ENCODE results near the gene RASSF8. TPM values are rescaled to one million over a fixed set of nuclear protein-coding genes. Genes with fewer than 3 reads are reported as not detected.

Gene RASSF8
- total and polyA plus RNA-seq, 8 donors = 3.7 to 66.8 (median 10.5) TPM

DNA sequence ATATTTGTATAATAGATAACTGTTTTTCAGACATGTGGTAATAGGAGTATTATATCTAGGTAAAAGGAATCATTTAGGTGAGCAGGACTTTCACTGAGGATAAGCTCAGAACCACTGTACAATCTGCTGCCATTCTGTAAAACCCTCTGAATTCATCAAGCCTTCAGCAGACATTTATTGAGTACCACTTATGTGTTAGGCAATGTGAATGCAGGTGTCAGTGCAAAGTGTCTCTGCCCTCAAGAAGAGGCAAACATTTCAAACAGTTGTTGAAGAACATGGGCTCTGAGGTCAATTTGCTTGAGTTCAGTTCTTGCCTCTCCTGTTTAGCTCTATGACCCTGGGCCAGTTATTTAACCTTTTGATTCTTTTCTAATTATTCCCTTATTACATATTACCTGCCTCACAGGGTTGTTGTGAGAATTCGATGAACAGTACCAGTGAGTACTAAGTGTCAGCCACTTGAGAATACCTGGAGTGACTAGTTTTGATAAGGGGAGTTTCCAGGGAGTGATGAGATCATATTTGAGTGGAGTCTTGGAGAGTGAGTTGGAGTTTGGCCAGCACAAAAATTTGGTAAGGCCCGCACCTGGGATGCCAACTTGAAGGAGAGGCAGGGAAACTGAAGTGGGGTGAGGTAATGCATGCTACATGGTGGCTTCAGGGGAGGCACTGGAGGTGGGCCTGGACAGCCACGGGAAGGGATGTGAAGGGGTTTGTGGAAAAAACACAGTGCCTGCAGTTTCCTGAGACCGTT lies 33.7 kb downstream of the RASSF8 start:
- no peaks in the 10 kb centered on the region for H3K9me3 ChIP-seq
- peak overlapping the region in 1 of 5 donors; percentile 71 for H3K27ac ChIP-seq
- H3K36me3 ChIP-seq = no peaks in the 10 kb centered on the region
- TF ChIP-seq EP300 (IDR thresholded peaks at IDR 0.05) (no peak), POLR2AphosphoS5 (IDR thresholded peaks at IDR 0.05) (no peak), POLR2A (IDR thresholded peaks at IDR 0.05) (no peak), CTCF (IDR thresholded peaks at IDR 0.05) (no peak)
- peaks cover 0 to 61% (median 23%) of the 10 kb centered on the region in 4 donors for H3K4me1 ChIP-seq
- no peak overlapping the region for H3K4me3 ChIP-seq
- intact Hi-C loops (cut with DNase I; ENCODE audit: low total_unique reads) = no loop called here
- 64 to 76% (median 66%) methylated on average over 4 of the region's 4 CpGs for WGBS, 5 donors
- no peaks in the 10 kb centered on the region for H3K27me3 ChIP-seq
- no peak for DNase-seq

- intact Hi-C loops (cut with DNase I; ENCODE audit: low total_unique reads) = no loop called here
- Histone ChIP-seq H3K36me3 (no peaks in the 10 kb centered on the region), H3K9me3 (no peaks in the 10 kb centered on the region), H3K27me3 (no peaks in the 10 kb centered on the region), H3K4me3 (no peak overlapping the region), H3K4me1 (peaks cover 0 to 58% (median 23%) of the 10 kb centered on the region in 4 donors), H3K27ac (peak overlapping the region in 3 of 5 donors; percentile 53 to 71 (median 62))
- 83 to 94% (median 88%) methylated on average over 3 of the region's 3 CpGs for WGBS, 5 donors
- no peak for DNase-seq
- TF ChIP-seq EP300 (IDR thresholded peaks at IDR 0.05) (no peak), POLR2AphosphoS5 (IDR thresholded peaks at IDR 0.05) (no peak), POLR2A (IDR thresholded peaks at IDR 0.05) (no peak), CTCF (IDR thresholded peaks at IDR 0.05) (no peak)
Observed at GRCh38 chr12:25993901-25994651, 35.6 kb downstream of the RASSF8 start.

DNA sequence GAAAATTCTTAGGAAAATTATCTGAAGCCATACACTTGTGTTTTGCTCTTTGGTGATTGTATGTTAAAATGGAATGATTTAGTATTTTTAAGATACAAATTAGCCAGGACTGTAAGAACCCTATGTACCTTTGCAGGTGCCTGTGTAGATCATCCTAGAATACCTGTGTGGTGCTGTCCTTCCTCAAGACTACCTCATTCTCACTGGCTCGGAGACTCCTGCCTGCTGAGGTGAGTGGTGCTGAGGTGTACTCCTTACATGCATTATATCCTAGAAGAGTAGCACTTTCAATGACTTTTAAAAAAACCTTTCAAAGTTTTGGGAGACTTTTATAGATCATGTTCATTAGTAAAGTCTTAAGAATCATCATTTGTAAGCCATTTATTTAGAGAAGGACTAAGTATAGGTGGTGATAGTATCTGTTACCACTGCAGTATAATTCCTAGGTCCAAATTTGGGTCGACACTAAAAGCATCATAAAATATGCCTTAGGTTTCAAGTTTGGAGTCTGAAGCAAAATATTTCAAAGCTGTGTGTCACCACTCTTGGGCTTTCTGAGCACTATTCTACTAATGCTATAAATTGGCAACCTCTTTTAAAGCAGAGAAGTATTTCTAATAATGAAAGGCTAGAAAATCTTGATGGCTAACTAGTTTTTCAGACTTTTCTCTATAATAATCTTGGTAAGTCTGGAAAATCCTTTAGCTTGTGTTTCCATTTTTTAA lies 36.6 kb downstream of the RASSF8 start:
- TF ChIP-seq POLR2AphosphoS5 (IDR thresholded peaks at IDR 0.05) = no peak
- TF ChIP-seq POLR2A (IDR thresholded peaks at IDR 0.05) = no peak
- no peak for TF ChIP-seq CTCF (IDR thresholded peaks at IDR 0.05)
- no peak for TF ChIP-seq EP300 (IDR thresholded peaks at IDR 0.05)
- intact Hi-C loops (cut with DNase I; ENCODE audit: low total_unique reads) = no loop called here
- WGBS, 5 donors = 65 to 86% (median 85%) methylated on average over 2 of the region's 2 CpGs
- no peaks in the 10 kb centered on the region for H3K27me3 ChIP-seq
- no peak overlapping the region for H3K4me3 ChIP-seq
- peaks cover 0 to 58% (median 26%) of the 10 kb centered on the region in 4 donors for H3K4me1 ChIP-seq
- no peaks in the 10 kb centered on the region for H3K36me3 ChIP-seq
- DNase-seq = no peak
- peak overlapping the region in 3 of 5 donors; percentile 53 to 71 (median 62) for H3K27ac ChIP-seq
- H3K9me3 ChIP-seq = no peaks in the 10 kb centered on the region

- Histone ChIP-seq H3K36me3 (no peaks in the 10 kb centered on the region), H3K4me3 (no peak overlapping the region), H3K27ac (peak overlapping the region in 2 of 5 donors; percentile 62 to 71), H3K27me3 (no peaks in the 10 kb centered on the region), H3K4me1 (peaks cover 0 to 58% (median 26%) of the 10 kb centered on the region in 4 donors), H3K9me3 (no peaks in the 10 kb centered on the region)
- WGBS, 5 donors = 83 to 88% (median 87%) methylated on average over 2 of the region's 2 CpGs
- intact Hi-C loops (cut with DNase I; ENCODE audit: low total_unique reads) = no loop called here
- TF ChIP-seq POLR2AphosphoS5 (IDR thresholded peaks at IDR 0.05) (no peak), CTCF (IDR thresholded peaks at IDR 0.05) (no peak), POLR2A (IDR thresholded peaks at IDR 0.05) (no peak), EP300 (IDR thresholded peaks at IDR 0.05) (no peak)
- DNase-seq = no peak
Observed at GRCh38 chr12:25995906-25996305, 37.4 kb downstream of the RASSF8 start.
